Colonic mucosa (tissue), 4 donors: ENCODE results near the gene PPFIA4. TPM values are rescaled to one million over a fixed set of nuclear protein-coding genes. Genes with fewer than 3 reads are reported as not detected.
"Not testable (repeated sequence)": the region's sequence is repeated elsewhere in the genome, so short reads cannot be mapped to it uniquely, and the experiment has no call there.

Experiments used
- DNase-seq: peaks from one replicate; pipeline ENCODE4 v3.0.0-alpha.2; 2020
- H3K27ac ChIP-seq: fragments of 200-600 bp; one replicate; pipeline ENCODE4 v1.8.0; 2021
- H3K27me3 ChIP-seq: fragments of 200-600 bp; one replicate; pipeline ENCODE4 v1.8.0; 2021
- H3K36me3 ChIP-seq: fragments of 200-600 bp; one replicate; pipeline ENCODE4 v1.8.0; 2021
- H3K4me1 ChIP-seq: fragments of 200-600 bp; one replicate; pipeline ENCODE4 v1.8.0; 2021; ENCODE audit warnings: mild to moderate bottlenecking
- H3K4me3 ChIP-seq: fragments of 200-600 bp; one replicate; pipeline ENCODE4 v1.8.0; 2021
- H3K9ac ChIP-seq, 2 donors: one replicate each; pipeline ENCODE4 v1.7.0; 2013; ENCODE audit warnings: control low read depth in 2 of 2, low read depth in 2 of 2, low read length in 2 of 2
- H3K9me3 ChIP-seq: fragments of 200-600 bp; one replicate; pipeline ENCODE4 v1.8.0; 2021
- CTCF ChIP-seq: fragments of 200-600 bp; IDR thresholded peaks from one replicate; pipeline ENCODE4 v1.8.0; 2022; ENCODE audit warnings: antibody characterized with exemption, mild to moderate bottlenecking
- intact Hi-C: fragments of 100-400 bp; cut with DNase I; formaldehyde crosslinking; loops from one replicate; pipeline ENCODE4 v1.14.1; 2022
- total RNA-seq, 2 donors: library from RNA; stranded (reverse); fragmentation: NEBNext Ultra II Directional in 1 of 2; extraction: Animal tissue kit (Norgen Biotek cat#: 25700) in 1 of 2; gene quantifications; one replicate each; pipeline ENCODE4 v1.2.1, GENCODE V29; 2021
- donor health status: healthy.
- donor health status: DM: no; HTN: no; CAD: no.
- donor health status: DM: no; HTN: no; CAD: no.

The PPFIA4 gene
- total RNA-seq, 2 donors from 2014 or later: 1.6 to 7.3 TPM

- intact Hi-C loops: loop anchor here (5.0 to 10.0 kb wide), 2 partner anchors 72 to 264 kb away; partner anchors contain the start of gene KLHL12
- Histone ChIP-seq H3K27me3 (no peaks in the 10 kb centered on the region), H3K4me3 (no peak overlapping the region), H3K27ac (no peak overlapping the region), H3K4me1 (no peaks in the 10 kb centered on the region), H3K9ac (peak overlapping the region in 1 of 2 donors; percentile 19), H3K9me3 (no peaks in the 10 kb centered on the region), H3K36me3 (no peaks in the 10 kb centered on the region)
- DNase-seq: peak; percentile 69
- peak; percentile 82 for TF ChIP-seq CTCF
Measured at GRCh38 chr1:202998836-202999750, 27.2 kb upstream of the PPFIA4 start.

GRCh38 chr1:203000217-203000944 lies 25.9 kb upstream of the PPFIA4 start:
- H3K4me1 ChIP-seq: no peaks in the 10 kb centered on the region
- TF ChIP-seq CTCF: no peak
- no peak overlapping the region for H3K27ac ChIP-seq
- H3K9ac ChIP-seq: no peak overlapping the region
- H3K36me3 ChIP-seq: no peaks in the 10 kb centered on the region
- no peaks in the 10 kb centered on the region for H3K9me3 ChIP-seq
- no peak overlapping the region for H3K4me3 ChIP-seq
- intact Hi-C loops: no loop called here
- no peak for DNase-seq
- no peaks in the 10 kb centered on the region for H3K27me3 ChIP-seq

- no peak overlapping the region for H3K9ac ChIP-seq
- DNase-seq: no peak
- no peak for TF ChIP-seq CTCF
- no peak overlapping the region for H3K4me3 ChIP-seq
- no peak overlapping the region for H3K27ac ChIP-seq
- no peaks in the 10 kb centered on the region for H3K27me3 ChIP-seq
- intact Hi-C loops: no loop called here
- H3K4me1 ChIP-seq: no peaks in the 10 kb centered on the region
- no peaks in the 10 kb centered on the region for H3K36me3 ChIP-seq
- no peaks in the 10 kb centered on the region for H3K9me3 ChIP-seq
Measured at GRCh38 chr1:203001986-203002385, 24.3 kb upstream of the PPFIA4 start.

- Histone ChIP-seq H3K9ac (no peak overlapping the region), H3K4me3 (no peak overlapping the region), H3K27me3 (no peaks in the 10 kb centered on the region), H3K36me3 (no peaks in the 10 kb centered on the region), H3K9me3 (no peaks in the 10 kb centered on the region), H3K27ac (no peak overlapping the region), H3K4me1 (no peaks in the 10 kb centered on the region)
- no peak for TF ChIP-seq CTCF
- intact Hi-C loops: no loop called here
- DNase-seq: no peak
Measured at GRCh38 chr1:203002951-203003350, 23.3 kb upstream of the PPFIA4 start.

- H3K27me3 ChIP-seq, H3K4me3 ChIP-seq, intact Hi-C loops, H3K4me1 ChIP-seq, H3K9me3 ChIP-seq, H3K36me3 ChIP-seq, H3K27ac ChIP-seq: not testable (repeated sequence)
- peak overlapping the region in 1 of 2 donors; percentile 68 for H3K9ac ChIP-seq
- peak; percentile 36 for DNase-seq
Measured at GRCh38 chr1:203005395-203006142, 20.7 kb upstream of the PPFIA4 start.
